Right cardiac atrium (tissue), 5 donors: Measurements from ENCODE around the gene MATR3. TPM values are rescaled to one million over a fixed set of nuclear protein-coding genes. Genes with fewer than 3 reads are reported as not detected.
A peak's percentile ranks its signal among the peaks of the same experiment; 100 is the strongest.

Experiments
- ATAC-seq, 2 donors: fragments of 200-7000 bp; cut with Tn5 transposase; one replicate each; pipeline versions ENCODE4 v1.8.0 to v1.9.1; 2020; ENCODE audit warnings: moderate library complexity in 2 of 2, mild to moderate bottlenecking in 1 of 2
- DNase-seq, 3 donors: peaks; one replicate each; pipeline ENCODE4 v3.0.0-alpha.2; 2020
- H3K27ac ChIP-seq: one replicate; pipeline ENCODE4 v1.5.1; 2013; ENCODE audit warnings: mild to moderate bottlenecking, low read length, control low read depth, moderate library complexity
- H3K27me3 ChIP-seq: one replicate; pipeline ENCODE4 v1.6.1; 2013; ENCODE audit not compliant: control insufficient read depth, insufficient read depth
- H3K4me1 ChIP-seq: one replicate; pipeline ENCODE4 v1.6.1; 2013; ENCODE audit warnings: low read length; ENCODE audit not compliant: control insufficient read depth, insufficient read depth
- H3K4me3 ChIP-seq: one replicate; pipeline ENCODE4 v1.5.1; 2013; ENCODE audit warnings: low read length, control low read depth
- H3K9me3 ChIP-seq: one replicate; pipeline ENCODE4 v1.6.1; 2013; ENCODE audit warnings: low read length; ENCODE audit not compliant: control insufficient read depth
- WGBS: extraction: QIAGEN DNeasy Blood & Tissue Kit; methylation state at CpG from one replicate; pipeline ENCODE4 v1.1.7; 2013; 5-methylcytosine and 5-hydroxymethylcytosine counted together
- intact Hi-C, 4 donors: fragments of 100-400 bp; cut with DNase I; formaldehyde crosslinking; loops; one replicate each; pipeline versions ENCODE4 v1.11.0 to v1.14.0; 2022 to 2023
- polyA plus RNA-seq: library from polyadenylated mRNA; stranded (reverse); fragments of 200-250 nt; gene quantifications from one replicate; pipeline ENCODE4 v1.2.3, GENCODE V29; 2013
- total RNA-seq, 4 donors: library from RNA; stranded (reverse); fragmentation: NEBNext Ultra II Directional; extraction: Animal tissue kit (Norgen Biotek cat#: 25700); gene quantifications; one replicate each; pipeline ENCODE4 v1.2.1, GENCODE V29; 2021
- donor health status: healthy with polysubstance abuse.
- donor health status: DM: no; HTN: yes; CAD: no.
- donor health status: DM: no; HTN: no; CAD: no.
- donor health status: DM: no; HTN: yes; CAD: no; lungs with severe emphysema.
- donor health status: DM: yes; HTN: yes; CAD: no.

Gene MATR3
- total and polyA plus RNA-seq, 5 donors, result 144 to 162 (median 149) TPM

- ATAC-seq, result no peak
- Histone ChIP-seq H3K27me3 (no peaks in the 10 kb centered on the region), H3K4me1 (no peaks in the 10 kb centered on the region), H3K27ac (no peak overlapping the region), H3K4me3 (no peak overlapping the region), H3K9me3 (no peaks in the 10 kb centered on the region)
- no peak for DNase-seq
- WGBS, result 97% methylated on average over 8 of the region's 8 CpGs
- intact Hi-C loops, result no loop called here
Observed at GRCh38 chr5:139284295-139284694, 9.2 kb upstream of the MATR3 start.

GRCh38 chr5:139285651-139286392 lies 7.7 kb upstream of the MATR3 start:
- no peak for DNase-seq
- intact Hi-C loops, result no loop called here
- no peak overlapping the region for H3K27ac ChIP-seq
- no peaks in the 10 kb centered on the region for H3K27me3 ChIP-seq
- H3K4me3 ChIP-seq, result no peak overlapping the region
- ATAC-seq, result no peak
- WGBS, result 95% methylated on average over 3 of the region's 3 CpGs
- no peaks in the 10 kb centered on the region for H3K4me1 ChIP-seq
- H3K9me3 ChIP-seq, result no peaks in the 10 kb centered on the region

DNA sequence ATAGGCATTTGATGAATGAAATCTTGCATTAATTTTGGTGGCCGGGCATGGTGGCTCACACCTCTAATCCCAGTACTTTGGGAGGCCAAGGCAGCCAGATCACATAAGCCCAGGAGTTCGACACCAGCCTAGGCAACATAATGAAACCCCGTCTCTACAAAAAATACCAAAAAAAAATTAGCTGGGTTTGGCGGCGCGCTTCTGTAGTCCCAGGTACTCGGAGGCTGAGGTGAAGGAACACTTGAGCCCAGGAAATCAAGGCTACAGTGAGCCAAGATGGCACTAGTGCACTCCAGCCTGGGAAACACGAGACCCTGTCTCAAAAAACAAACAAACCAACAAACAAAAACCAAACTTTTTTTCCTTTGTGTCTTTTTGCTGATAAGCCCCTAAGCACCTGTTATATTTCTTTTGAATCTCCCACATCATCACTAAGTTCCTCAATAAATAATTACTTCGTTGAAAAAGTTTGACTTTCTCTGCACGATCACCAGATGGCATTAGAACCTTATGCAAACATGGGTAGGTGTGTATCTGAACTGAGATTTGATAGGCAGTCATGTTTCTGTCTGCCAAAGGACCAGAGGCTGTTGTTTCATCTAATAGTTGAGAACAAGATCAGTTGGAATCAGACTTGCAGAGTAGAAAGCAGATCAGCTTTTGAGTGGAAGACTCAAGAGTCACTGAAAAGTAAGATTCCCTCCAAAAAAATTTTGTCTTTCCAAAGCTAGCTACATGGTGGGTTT lies 5.5 kb upstream of the MATR3 start:
- 68% methylated on average over 10 of the region's 10 CpGs for WGBS
- Histone ChIP-seq H3K27me3 (no peaks in the 10 kb centered on the region), H3K9me3 (no peaks in the 10 kb centered on the region), H3K27ac (no peak overlapping the region), H3K4me3 (no peak overlapping the region), H3K4me1 (no peaks in the 10 kb centered on the region)
- intact Hi-C loops, result no loop called here
- DNase-seq, result no peak
- ATAC-seq, result no peak

- H3K9me3 ChIP-seq, result no peaks in the 10 kb centered on the region
- no peak overlapping the region for H3K27ac ChIP-seq
- peaks cover 3% of the 10 kb centered on the region for H3K4me1 ChIP-seq
- DNase-seq, result no peak
- H3K4me3 ChIP-seq, result no peak overlapping the region
- intact Hi-C loops, result no loop called here
- 93% methylated on average over 2 of the region's 2 CpGs for WGBS
- ATAC-seq, result no peak
- no peaks in the 10 kb centered on the region for H3K27me3 ChIP-seq
Observed at GRCh38 chr5:139291051-139291450, 2.5 kb upstream of the MATR3 start.

GRCh38 chr5:139293202-139293506 lies 386 bp upstream of the MATR3 start:
- no peaks in the 10 kb centered on the region for H3K27me3 ChIP-seq
- peaks cover 8% of the 10 kb centered on the region for H3K4me1 ChIP-seq
- H3K27ac ChIP-seq, result peak overlapping the region; percentile 79
- intact Hi-C loops, result no loop called here
- H3K4me3 ChIP-seq, result peak overlapping the region; percentile 18
- DNase-seq, result no peak
- no peak for ATAC-seq
- 24% methylated on average over 11 of the region's 11 CpGs for WGBS
- no peaks in the 10 kb centered on the region for H3K9me3 ChIP-seq

DNA sequence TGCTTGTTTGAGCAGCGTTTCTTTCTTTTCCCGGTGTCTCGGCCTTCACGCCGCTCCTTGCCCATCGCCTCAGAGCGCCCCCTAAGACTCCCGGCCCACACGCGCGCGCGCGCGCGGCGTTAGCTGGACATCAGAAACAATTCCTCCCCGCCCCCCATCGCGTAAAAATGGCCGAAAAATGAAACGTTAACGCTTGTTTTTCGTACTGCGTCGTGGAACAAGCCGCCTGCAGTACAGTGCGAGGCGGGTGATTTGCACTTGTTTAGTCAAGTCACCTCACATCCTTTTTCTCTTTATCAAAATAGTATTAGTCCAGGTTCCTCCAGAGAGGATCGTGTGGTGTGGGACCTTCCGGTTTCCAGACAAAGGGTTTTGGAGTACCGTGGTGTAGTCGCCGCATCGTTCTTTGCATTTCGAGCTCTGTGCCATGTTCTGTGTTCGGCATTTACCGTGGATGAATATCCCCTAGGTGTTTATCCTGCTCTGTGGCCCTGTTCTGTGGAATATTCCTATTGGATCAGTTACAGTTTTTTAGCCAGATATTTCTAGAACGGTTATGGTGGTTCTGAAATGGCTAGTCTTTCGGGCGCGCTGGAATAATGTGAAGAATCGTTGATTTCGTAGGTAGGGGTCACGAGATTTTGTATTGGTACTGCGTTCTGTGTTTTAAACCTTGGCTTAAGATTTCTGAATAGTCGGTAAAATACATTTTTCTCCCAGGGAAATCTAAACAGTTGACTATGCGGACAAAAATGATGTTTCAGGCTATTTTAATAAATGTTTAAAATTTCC lies 1.0 kb downstream of the MATR3 start:
- H3K27me3 ChIP-seq, result no peaks in the 10 kb centered on the region
- DNase-seq, result peak; percentile 81 to 91 (median 90)
- H3K4me3 ChIP-seq, result peak overlapping the region; percentile 50
- WGBS, result under 1% methylated on average over 48 of the region's 48 CpGs
- H3K4me1 ChIP-seq, result peaks cover 13% of the 10 kb centered on the region
- peak overlapping the region; percentile 95 for H3K27ac ChIP-seq
- peak; percentile 61 to 62 for ATAC-seq
- intact Hi-C loops, result no loop called here
- H3K9me3 ChIP-seq, result no peaks in the 10 kb centered on the region

DNA sequence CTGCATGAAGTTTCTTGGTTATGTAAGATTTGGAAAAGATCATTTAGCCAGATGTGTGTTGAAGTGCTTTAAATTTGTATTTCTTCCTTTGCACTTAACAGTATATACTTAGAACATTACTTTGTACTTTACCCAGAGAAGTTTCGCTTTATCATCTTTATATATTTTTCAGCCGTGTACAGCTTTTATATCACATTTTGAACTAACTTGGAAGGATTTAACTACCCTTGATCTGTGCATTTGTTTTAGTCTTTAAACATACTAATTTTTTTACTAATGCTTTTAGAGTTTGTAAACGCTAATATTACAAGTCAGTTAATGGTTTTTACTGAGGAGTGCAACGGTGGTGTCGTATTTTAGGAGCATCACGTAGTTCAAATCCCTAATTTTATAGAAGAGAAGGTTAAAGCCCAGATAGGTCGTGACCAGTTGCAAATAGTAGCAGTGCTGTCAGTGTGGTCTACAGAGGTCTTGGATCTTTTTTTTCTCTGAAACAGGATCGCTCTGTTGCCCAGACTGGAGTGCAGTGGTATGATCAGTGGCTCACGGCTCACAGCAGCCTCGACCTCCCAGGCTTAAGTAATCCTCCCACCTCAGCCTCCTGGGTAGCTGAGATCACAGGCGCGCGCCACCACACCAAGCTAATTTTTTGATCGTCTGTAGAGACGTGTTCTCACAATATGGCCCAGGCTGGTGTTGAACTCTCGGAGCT lies 2.0 kb downstream of the MATR3 start:
- WGBS, result 34% methylated on average over 16 of the region's 16 CpGs
- Histone ChIP-seq H3K9me3 (no peaks in the 10 kb centered on the region), H3K4me3 (peak overlapping the region; percentile 50), H3K27me3 (no peaks in the 10 kb centered on the region), H3K4me1 (peaks cover 16% of the 10 kb centered on the region), H3K27ac (peak overlapping the region; percentile 11)
- intact Hi-C loops, result no loop called here
- DNase-seq (no peak), ATAC-seq (no peak)

GRCh38 chr5:139296198-139296597 lies 2.7 kb downstream of the MATR3 start:
- no peaks in the 10 kb centered on the region for H3K27me3 ChIP-seq
- ATAC-seq, result no peak
- 49% methylated on average over 6 of the region's 6 CpGs for WGBS
- H3K4me1 ChIP-seq, result peaks cover 16% of the 10 kb centered on the region
- H3K27ac ChIP-seq, result no peak overlapping the region
- no peak overlapping the region for H3K4me3 ChIP-seq
- no peak for DNase-seq
- H3K9me3 ChIP-seq, result no peaks in the 10 kb centered on the region
- intact Hi-C loops, result no loop called here

- Histone ChIP-seq H3K9me3 (no peaks in the 10 kb centered on the region), H3K27me3 (no peaks in the 10 kb centered on the region), H3K4me3 (no peak overlapping the region), H3K4me1 (peaks cover 16% of the 10 kb centered on the region), H3K27ac (peak overlapping the region; percentile 17)
- DNase-seq, result peak in 1 of 3 donors; percentile 29
- WGBS, result 72% methylated on average over 12 of the region's 12 CpGs
- intact Hi-C loops, result no loop called here
- ATAC-seq, result no peak
Observed at GRCh38 chr5:139296862-139297326, 3.4 kb downstream of the MATR3 start.

DNA sequence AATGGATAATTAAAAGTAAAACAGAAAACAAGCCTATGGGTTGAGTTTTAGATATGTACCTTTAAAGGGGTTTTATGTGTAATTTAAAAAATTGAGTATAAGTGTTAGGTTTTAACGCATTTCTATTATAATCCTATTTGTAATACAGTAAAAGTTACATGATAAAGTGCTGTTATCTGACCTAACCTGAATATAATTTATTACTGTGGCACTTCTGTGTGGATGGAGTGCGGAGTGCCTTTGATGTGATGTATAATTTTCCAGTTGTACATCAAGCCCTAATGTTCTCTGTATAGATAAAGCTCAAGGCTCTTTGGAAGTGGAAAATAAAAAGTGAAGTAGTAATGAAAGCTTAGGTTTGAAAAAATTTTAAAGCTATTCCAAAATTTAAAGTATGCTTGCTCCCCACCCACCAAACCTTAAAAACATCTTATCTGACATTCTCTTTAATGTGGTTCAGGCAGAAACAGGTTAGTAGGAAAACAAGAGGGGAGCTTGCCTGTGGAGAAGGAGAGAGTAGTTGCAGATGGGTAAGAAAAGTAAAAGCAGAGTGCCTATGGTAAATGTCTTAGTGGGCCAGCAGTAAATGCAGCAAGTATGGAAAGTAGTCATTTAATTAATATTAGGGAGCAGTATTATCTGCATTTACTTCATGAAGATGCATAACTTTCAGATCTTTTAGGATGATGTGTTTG lies 4.0 kb downstream of the MATR3 start:
- Histone ChIP-seq H3K4me1 (peaks cover 16% of the 10 kb centered on the region), H3K27me3 (no peaks in the 10 kb centered on the region), H3K4me3 (no peak overlapping the region), H3K27ac (no peak overlapping the region), H3K9me3 (no peaks in the 10 kb centered on the region)
- intact Hi-C loops, result no loop called here
- ATAC-seq (no peak), DNase-seq (no peak)
- 69% methylated on average over 2 of the region's 2 CpGs for WGBS
